ENCODE data around the gene CYSRT1.
"Not testable (repeated sequence)": the region's sequence is repeated elsewhere in the genome, so short reads cannot be mapped to it uniquely, and the experiment has no call there.

Gene CYSRT1

DNA sequence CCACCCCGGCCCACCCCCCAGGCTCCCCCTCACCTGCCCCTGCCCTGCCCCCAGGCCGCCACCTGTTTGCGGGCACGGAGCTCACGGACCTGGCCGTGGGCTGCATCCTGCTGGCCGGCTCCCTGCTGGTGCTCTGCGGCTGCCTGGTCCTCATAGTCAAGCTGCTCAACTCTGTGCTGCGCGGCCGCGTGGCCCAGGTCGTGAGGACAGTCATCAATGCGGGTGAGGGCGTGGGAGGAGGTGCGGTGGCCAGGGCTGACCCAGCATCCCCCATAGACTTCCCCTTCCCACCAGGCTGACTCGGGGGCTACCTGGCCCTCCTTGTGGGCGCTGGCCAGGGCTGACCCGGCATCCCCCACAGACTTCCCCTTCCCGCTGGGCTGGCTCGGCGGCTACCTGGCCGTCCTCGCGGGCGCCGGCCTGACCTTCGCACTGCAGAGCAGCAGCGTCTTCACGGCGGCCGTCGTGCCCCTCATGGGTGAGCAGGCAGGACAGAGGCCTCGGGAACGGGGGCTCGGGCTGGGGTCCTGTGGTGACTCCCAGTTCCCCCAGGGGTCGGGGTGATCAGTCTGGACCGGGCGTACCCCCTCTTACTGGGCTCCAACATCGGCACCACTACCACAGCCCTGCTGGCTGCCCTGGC is 9.2 kb downstream of the CYSRT1 start:
- no peak overlapping the region for H3K4me3 ChIP-seq (ENCODE audit: low read length)
- no peak for DNase-seq (ENCODE audit: low read depth)

DNA sequence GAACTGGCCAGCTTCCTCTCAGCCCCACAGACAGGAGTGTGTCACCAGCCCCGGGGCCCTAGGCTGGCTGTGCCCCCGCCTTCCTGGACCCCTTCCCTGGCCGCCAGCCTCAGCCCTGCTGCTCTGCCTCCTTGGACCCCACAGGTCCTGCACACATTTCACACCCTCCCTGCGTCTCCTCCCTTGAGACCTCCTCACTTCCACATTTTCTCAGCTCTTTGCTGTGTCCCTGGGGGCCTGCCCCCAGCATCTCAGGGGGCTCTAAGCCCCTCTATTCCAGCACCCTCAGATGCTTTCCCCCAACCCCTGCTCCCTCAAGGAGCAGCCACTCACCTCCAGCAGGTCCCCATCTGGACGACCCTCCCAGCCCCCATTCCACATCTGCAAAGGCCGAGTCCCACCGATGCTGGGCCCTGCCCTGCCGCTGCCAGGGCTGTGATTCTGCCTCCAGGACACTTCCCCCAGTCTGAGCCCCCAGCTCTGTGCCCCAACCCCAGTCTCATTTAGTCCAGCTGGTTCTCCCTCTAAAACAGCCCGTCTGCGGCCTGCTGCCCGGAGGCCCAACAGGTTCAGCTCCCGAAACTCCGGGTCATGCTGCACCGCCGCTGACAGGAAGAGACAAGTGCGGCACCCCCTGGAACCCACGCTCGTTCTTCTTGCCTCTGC is 9.9 kb downstream of the CYSRT1 start:
- no peak for DNase-seq (ENCODE audit: low read depth)
- H3K4me3 ChIP-seq (ENCODE audit: low read length), result no peak overlapping the region
- TF ChIP-seq, protein P1, sequence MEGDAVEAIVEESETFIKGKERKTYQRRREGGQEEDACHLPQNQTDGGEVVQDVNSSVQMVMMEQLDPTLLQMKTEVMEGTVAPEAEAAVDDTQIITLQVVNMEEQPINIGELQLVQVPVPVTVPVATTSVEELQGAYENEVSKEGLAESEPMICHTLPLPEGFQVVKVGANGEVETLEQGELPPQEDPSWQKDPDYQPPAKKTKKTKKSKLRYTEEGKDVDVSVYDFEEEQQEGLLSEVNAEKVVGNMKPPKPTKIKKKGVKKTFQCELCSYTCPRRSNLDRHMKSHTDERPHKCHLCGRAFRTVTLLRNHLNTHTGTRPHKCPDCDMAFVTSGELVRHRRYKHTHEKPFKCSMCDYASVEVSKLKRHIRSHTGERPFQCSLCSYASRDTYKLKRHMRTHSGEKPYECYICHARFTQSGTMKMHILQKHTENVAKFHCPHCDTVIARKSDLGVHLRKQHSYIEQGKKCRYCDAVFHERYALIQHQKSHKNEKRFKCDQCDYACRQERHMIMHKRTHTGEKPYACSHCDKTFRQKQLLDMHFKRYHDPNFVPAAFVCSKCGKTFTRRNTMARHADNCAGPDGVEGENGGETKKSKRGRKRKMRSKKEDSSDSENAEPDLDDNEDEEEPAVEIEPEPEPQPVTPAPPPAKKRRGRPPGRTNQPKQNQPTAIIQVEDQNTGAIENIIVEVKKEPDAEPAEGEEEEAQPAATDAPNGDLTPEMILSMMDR (conservative IDR thresholded peaks at IDR 0.05; ENCODE audit: low read length), result no peak

More for the DNA sequence above, 9.2 kb downstream of the CYSRT1 start:
- TF ChIP-seq, protein P1 (conservative IDR thresholded peaks at IDR 0.05; ENCODE audit: low read length), result no peak

DNA sequence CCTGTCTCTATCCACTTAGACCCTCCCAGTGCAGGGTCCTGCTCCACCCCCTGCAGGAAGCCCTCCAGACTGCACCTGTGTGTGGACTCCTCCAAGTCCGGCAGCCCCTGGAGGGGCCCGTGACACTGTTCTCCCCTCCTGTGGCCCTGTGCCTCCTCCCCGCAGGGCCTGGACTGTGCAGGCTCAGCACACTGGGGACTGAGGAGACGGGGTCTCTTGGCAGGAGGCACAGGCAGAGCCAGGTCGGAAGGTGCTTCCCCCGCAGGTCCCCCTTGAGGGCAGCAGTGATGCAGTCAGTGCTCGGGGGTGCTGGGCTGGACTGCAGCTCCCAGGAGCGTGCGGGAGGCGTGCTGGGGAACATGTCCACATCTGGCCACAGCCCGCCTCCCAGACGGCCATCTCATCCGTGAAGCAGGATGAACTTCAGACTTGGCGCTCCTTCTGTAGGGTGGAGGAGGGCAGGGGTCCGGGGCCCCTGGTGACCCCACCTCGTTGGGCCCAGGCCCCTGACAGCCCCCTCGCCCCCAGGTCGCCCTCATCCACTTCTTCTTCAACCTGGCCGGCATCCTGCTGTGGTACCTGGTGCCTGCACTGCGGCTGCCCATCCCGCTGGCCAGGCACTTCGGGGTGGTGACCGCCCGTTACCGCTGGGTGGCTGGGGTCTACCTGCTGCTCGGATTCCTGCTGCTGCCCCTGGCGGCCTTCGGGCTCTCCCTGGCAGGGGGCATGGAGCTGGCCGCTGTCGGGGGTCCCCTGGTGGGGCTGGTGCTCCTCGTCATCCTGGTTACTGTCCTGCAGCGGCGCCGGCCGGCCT is 10.7 kb downstream of the CYSRT1 start:
- no peak overlapping the region for H3K4me3 ChIP-seq (ENCODE audit: low read length)
- DNase-seq (ENCODE audit: low read depth), result no peak
- TF ChIP-seq, protein P1 (conservative IDR thresholded peaks at IDR 0.05; ENCODE audit: low read length), result 0 out of 2 replicates have a peak, but pooled peaks have one; percentile 4

DNA sequence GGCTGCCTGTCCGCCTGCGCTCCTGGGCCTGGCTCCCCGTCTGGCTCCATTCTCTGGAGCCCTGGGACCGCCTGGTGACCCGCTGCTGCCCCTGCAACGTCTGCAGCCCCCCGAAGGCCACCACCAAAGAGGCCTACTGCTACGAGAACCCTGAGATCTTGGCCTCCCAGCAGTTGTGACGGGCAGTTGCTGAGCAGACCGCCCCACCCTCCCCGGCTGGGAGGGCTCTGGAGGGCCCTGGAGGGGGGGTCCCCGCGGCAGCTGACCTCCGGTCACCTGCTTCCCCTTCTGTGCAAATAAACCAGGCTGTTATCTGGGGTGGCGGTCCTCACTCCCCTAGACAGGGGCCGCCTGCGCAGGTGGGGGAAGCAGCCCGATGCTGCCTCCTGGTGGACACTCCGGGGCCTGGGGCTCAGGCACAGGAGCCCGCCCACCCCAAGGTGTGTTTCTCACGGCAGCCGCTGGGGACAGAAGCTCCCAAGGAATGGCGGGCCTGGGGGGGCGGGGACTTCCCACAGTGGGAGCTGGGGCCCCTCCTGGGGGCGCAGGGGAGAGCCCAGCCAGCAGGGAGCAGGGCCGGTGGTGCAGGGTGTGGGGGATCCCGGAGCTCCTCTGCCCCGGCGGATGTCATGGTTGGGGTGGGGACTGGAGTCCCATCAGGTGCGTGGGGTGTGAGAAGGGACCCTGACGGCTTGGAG is 11.4 kb downstream of the CYSRT1 start:
- DNase-seq (ENCODE audit: low read depth), result peak; percentile 62
- no peak overlapping the region for H3K4me3 ChIP-seq (ENCODE audit: low read length)
- TF ChIP-seq, protein P1 (conservative IDR thresholded peaks at IDR 0.05; ENCODE audit: low read length), result peak; percentile 74

DNA sequence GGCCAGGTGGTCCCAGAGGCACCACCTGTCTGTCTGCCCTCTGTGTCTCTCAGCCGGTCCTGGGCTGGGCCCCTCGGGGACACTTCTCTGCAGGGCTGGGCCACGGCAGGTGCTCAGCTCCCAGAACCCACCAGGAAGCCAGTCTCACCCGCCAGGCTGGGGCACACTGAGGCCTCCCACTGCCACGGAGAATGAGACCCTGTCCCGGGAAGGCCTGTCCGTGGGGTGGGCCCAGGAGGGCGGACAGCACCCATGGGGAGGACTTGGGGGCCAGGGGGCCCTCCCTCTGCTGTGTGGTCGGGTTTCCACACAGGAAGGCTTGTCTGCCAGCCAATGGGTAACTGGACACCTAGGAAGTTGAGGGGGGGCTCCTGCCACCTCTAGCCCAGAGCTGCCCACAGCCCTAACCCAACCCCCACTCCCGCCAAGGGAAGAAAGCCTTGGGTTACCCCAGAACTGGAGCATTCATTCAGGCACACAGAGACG is 12.0 kb downstream of the CYSRT1 start:
- H3K4me3 ChIP-seq (ENCODE audit: low read length), result no peak overlapping the region
- DNase-seq (ENCODE audit: low read depth), result no peak
- TF ChIP-seq, protein P1 (conservative IDR thresholded peaks at IDR 0.05; ENCODE audit: low read length), result no peak

DNA sequence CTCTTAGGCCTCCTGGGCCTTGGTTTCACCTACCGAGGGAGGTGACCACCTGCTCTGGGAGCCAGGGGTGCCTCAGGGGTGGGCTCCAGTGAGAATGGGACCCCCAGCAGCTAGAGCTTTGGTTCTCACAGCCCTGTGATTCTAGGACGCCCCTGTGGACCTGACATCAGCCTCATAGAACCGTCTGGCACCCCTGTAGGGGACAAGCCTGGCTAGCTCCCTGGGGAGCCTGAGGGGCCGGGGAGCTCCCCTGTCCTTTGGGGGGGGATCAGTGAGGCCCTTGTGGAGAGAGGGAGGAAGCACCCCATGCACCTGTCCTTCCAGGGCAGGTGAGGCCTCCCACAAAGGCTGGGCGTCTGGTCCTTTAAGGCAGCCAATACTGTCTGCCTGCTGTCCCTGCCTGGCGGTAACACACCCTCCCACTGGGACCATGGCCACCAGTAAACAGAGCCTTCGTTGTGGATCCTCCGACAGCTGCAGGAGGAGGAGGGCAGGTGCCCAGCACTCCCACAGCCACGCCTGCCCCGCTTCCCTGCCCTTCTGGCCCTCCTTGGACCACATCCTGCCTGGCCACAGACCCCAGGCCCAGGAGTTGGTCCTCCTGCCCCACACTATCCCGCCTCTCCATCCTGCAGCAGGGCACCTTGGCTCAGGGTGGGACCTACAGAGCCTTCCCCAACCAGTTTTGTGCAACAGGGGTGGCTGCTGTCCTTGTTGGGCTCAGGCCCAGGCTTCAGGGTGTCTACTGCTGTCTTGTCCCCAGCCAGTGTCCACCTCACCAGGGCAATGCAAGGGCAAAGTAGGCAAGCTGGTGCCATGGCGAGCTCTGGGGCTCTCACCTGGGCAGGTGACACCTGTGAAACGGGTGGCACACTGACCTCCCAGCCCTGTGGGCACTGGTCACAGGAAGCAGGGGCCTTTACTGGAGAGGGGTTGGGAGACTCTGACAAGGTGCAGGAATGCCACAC is 13.1 kb downstream of the CYSRT1 start:
- H3K4me3 ChIP-seq (ENCODE audit: low read length), result no peak overlapping the region
- TF ChIP-seq, protein P1 (conservative IDR thresholded peaks at IDR 0.05; ENCODE audit: low read length), result no peak
- DNase-seq (ENCODE audit: low read depth), result no peak

DNA sequence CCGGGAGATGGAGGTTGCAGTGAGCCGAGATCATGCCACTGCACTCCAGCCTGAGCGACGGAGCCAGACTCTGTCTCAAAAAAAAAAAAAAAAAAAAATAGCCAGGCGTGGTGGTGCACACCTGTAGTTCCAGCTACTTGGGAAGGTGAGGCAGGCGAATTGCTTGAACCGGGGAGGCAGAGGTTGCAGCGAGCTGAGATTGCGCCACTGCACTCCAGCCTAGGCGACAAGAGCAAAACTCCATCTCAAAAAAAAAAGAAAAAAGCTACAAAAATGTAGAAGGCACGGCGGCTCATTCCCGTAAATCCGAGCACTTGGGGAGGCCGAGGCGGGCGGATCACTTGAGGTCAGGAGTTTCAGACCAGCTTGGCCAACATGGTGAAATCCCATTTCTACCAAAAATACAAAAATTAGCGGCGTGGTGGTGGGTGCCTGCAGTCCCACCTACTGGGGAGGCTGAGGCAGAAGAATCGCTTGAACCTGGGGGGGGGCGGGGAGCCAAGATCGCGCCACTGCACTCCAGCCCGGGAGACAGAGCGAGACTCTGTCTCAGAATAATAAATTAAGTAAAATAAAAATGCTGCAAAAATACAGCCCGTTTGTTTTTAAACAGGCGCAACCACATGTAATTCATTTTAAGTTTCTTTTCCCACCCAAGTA is 14.7 kb downstream of the CYSRT1 start:
- not testable (repeated sequence) for DNase-seq (ENCODE audit: low read depth)
- H3K4me3 ChIP-seq (ENCODE audit: low read length), result peak overlapping the region; percentile 68
